Mesendoderm (in vitro differentiated cells): ENCODE results near the gene BRPF1.

ENCODE experiments used
- DNase-seq: peaks from one replicate; pipeline ENCODE4 v3.0.0; 2013
- H2AK5ac ChIP-seq: 2 replicates; pipeline ENCODE4 v1.6.1; 2013; ENCODE audit warnings: low read length, inconsistent platforms
- H2BK120ac ChIP-seq: 2 replicates; pipeline ENCODE4 v1.6.1; 2013; ENCODE audit warnings: low read depth, mild to moderate bottlenecking, low read length, moderate library complexity, mixed read lengths
- H2BK15ac ChIP-seq: replicated peaks from 2 replicates; pipeline ENCODE4 v1.6.1; 2013; ENCODE audit warnings: low read depth, mild to moderate bottlenecking, moderate library complexity
- H2BK5ac ChIP-seq: 2 replicates; pipeline ENCODE4 v1.6.1; 2013; ENCODE audit warnings: low read length, inconsistent platforms
- H3K18ac ChIP-seq: 2 replicates; pipeline ENCODE4 v1.6.1; 2013; ENCODE audit warnings: mild to moderate bottlenecking, low read length, mixed read lengths
- H3K23ac ChIP-seq: one replicate; pipeline ENCODE4 v1.6.1; 2013; ENCODE audit warnings: low read length
- H3K27ac ChIP-seq: 2 replicates; pipeline ENCODE4 v1.5.1; 2013; ENCODE audit warnings: low read depth, mild to moderate bottlenecking, inconsistent platforms, low read length, moderate library complexity
- H3K27me3 ChIP-seq: 2 replicates; pipeline ENCODE4 v1.6.1; 2013; ENCODE audit warnings: low read length, control low read depth, mild to moderate bottlenecking, inconsistent platforms; ENCODE audit not compliant: insufficient read depth, poor library complexity
- H3K36me3 ChIP-seq: 2 replicates; pipeline ENCODE4 v1.6.1; 2013; ENCODE audit warnings: low read length, inconsistent platforms; ENCODE audit not compliant: control insufficient read depth, insufficient read depth
- H3K4ac ChIP-seq: one replicate; pipeline ENCODE4 v1.6.1; 2013; ENCODE audit warnings: low read depth, mild to moderate bottlenecking, low read length, moderate library complexity
- H3K4me1 ChIP-seq: 2 replicates; pipeline ENCODE4 v1.6.1; 2013; ENCODE audit warnings: low read depth, low read length, inconsistent platforms; ENCODE audit not compliant: control insufficient read depth
- H3K4me2 ChIP-seq: 2 replicates; pipeline ENCODE4 v1.6.1; 2013; ENCODE audit warnings: low read length
- H3K4me3 ChIP-seq: 2 replicates; pipeline ENCODE4 v1.5.1; 2013; ENCODE audit warnings: mild to moderate bottlenecking, low read length
- H3K56ac ChIP-seq: one replicate; pipeline ENCODE4 v1.6.1; 2013; ENCODE audit warnings: low read length
- H3K79me1 ChIP-seq: 2 replicates; pipeline ENCODE4 v1.6.1; 2013; ENCODE audit warnings: low read length, inconsistent platforms
- H3K79me2 ChIP-seq: 2 replicates; pipeline ENCODE4 v1.6.1; 2013; ENCODE audit warnings: mild to moderate bottlenecking, low read length; ENCODE audit not compliant: control insufficient read depth, insufficient read depth
- H3K9ac ChIP-seq: 2 replicates; pipeline ENCODE4 v1.6.1; 2013; ENCODE audit warnings: low read length, inconsistent platforms
- H4K5ac ChIP-seq: one replicate; pipeline ENCODE4 v1.6.1; 2013; ENCODE audit warnings: low read length
- H4K8ac ChIP-seq: one replicate; pipeline ENCODE4 v1.6.1; 2013; ENCODE audit warnings: low read depth, mild to moderate bottlenecking, control low read depth, low read length, moderate library complexity
- WGBS: extraction: QIAGEN DNeasy Blood & Tissue Kit; methylation state at CpG from one replicate; pipeline ENCODE4 v1.1.7; 2013; ENCODE audit warnings: low lambda C conversion rate, missing lambda C conversion rate; ENCODE audit not compliant: insufficient coverage; ENCODE audit errors: extremely low coverage; 5-methylcytosine and 5-hydroxymethylcytosine counted together

The BRPF1 gene

DNA sequence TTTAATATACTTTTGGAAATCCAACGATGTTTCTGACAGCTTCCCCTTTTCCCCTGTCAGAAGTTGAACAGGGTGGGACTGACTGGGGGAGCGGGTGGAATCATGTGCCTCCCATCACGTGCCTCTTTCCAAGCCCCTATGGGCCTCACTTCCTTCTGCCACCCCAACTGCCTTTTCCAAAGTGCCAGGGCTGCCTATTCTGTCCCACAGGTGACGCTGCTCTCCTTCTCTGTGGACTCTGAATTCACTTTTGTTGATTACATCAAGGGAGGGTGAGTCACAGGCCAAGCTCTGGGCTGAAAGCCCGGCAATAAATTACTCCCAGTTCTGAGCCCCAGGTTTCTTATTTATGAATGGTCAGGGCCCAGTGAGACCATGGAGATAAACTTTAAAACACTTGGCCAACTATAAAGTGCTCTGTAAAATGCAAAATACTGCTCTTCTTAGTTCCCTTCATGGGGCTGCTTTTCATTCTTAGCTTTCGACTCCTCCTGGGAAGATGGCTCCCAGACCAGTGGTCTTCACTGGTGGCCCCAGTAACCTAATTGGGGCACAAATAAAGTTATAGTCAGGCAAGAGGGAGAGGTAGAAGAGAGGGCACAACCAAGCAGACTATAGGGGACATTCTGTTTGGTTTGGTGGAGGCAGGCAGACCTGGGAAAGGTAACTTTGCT, 15.6 kb upstream of the BRPF1 start:
- no peak overlapping the region for H3K23ac ChIP-seq
- H3K9ac ChIP-seq: no peak overlapping the region
- no peak overlapping the region for H2BK15ac ChIP-seq
- H3K4ac ChIP-seq: no peak overlapping the region
- no peak overlapping the region for H2AK5ac ChIP-seq
- DNase-seq: peak; percentile 42
- H2BK5ac ChIP-seq: no peak overlapping the region
- no peaks in the 10 kb centered on the region for H3K79me2 ChIP-seq
- H4K5ac ChIP-seq: no peak overlapping the region
- H3K56ac ChIP-seq: no peak overlapping the region
- H3K18ac ChIP-seq: no peak overlapping the region
- H3K36me3 ChIP-seq: no peaks in the 10 kb centered on the region
- H2BK120ac ChIP-seq: no peak overlapping the region
- H3K4me1 ChIP-seq: no peaks in the 10 kb centered on the region
- no peaks in the 10 kb centered on the region for H3K79me1 ChIP-seq
- H3K4me3 ChIP-seq: no peak overlapping the region
- no peaks in the 10 kb centered on the region for H3K27me3 ChIP-seq
- no peak overlapping the region for H4K8ac ChIP-seq
- no CpG with 5 or more reads among the region's 6 CpGs for WGBS
- no peak overlapping the region for H3K27ac ChIP-seq
- no peak overlapping the region for H3K4me2 ChIP-seq

- H2AK5ac ChIP-seq: no peak overlapping the region
- H3K4ac ChIP-seq: no peak overlapping the region
- no peak overlapping the region for H4K5ac ChIP-seq
- H2BK15ac ChIP-seq: no peak overlapping the region
- no peaks in the 10 kb centered on the region for H3K4me1 ChIP-seq
- WGBS: no CpG with 5 or more reads among the region's 5 CpGs
- no peak overlapping the region for H4K8ac ChIP-seq
- H3K36me3 ChIP-seq: no peaks in the 10 kb centered on the region
- H3K56ac ChIP-seq: no peak overlapping the region
- H3K23ac ChIP-seq: no peak overlapping the region
- H3K79me2 ChIP-seq: no peaks in the 10 kb centered on the region
- no peak overlapping the region for H3K4me2 ChIP-seq
- no peak overlapping the region for H3K27ac ChIP-seq
- H3K18ac ChIP-seq: no peak overlapping the region
- no peak overlapping the region for H3K4me3 ChIP-seq
- H3K9ac ChIP-seq: no peak overlapping the region
- DNase-seq: no peak
- H3K27me3 ChIP-seq: no peaks in the 10 kb centered on the region
- no peaks in the 10 kb centered on the region for H3K79me1 ChIP-seq
- H2BK5ac ChIP-seq: no peak overlapping the region
- no peak overlapping the region for H2BK120ac ChIP-seq
Measured at GRCh38 chr3:9716801-9717555, 14.6 kb upstream of the BRPF1 start.

GRCh38 chr3:9717563-9717962, 14.0 kb upstream of the BRPF1 start:
- Histone ChIP-seq H2BK15ac (no peak overlapping the region), H3K4me3 (no peak overlapping the region), H3K4me2 (no peak overlapping the region), H3K27me3 (no peaks in the 10 kb centered on the region), H3K36me3 (no peaks in the 10 kb centered on the region), H4K5ac (no peak overlapping the region), H3K27ac (no peak overlapping the region), H4K8ac (no peak overlapping the region), H3K56ac (no peak overlapping the region), H3K79me1 (no peaks in the 10 kb centered on the region), H3K4ac (no peak overlapping the region), H3K18ac (no peak overlapping the region), H3K9ac (no peak overlapping the region), H3K4me1 (no peaks in the 10 kb centered on the region), H3K23ac (no peak overlapping the region), H2AK5ac (no peak overlapping the region), H2BK120ac (no peak overlapping the region), H2BK5ac (no peak overlapping the region), H3K79me2 (no peaks in the 10 kb centered on the region)
- no peak for DNase-seq
- whole genome bisulfite sequencing: no CpG with 5 or more reads among the region's 1 CpG

- Histone ChIP-seq H3K79me1 (no peaks in the 10 kb centered on the region), H3K23ac (no peak overlapping the region), H3K4me1 (no peaks in the 10 kb centered on the region), H2BK120ac (no peak overlapping the region), H3K4me2 (no peak overlapping the region), H3K27ac (no peak overlapping the region), H4K5ac (no peak overlapping the region), H3K4me3 (no peak overlapping the region), H3K4ac (no peak overlapping the region), H3K36me3 (no peaks in the 10 kb centered on the region), H3K79me2 (no peaks in the 10 kb centered on the region), H2BK5ac (no peak overlapping the region), H3K56ac (no peak overlapping the region), H2AK5ac (no peak overlapping the region), H3K18ac (no peak overlapping the region), H4K8ac (no peak overlapping the region), H3K27me3 (no peaks in the 10 kb centered on the region), H2BK15ac (no peak overlapping the region), H3K9ac (no peak overlapping the region)
- WGBS: no CpG with 5 or more reads among the region's 4 CpGs
- no peak for DNase-seq
Measured at GRCh38 chr3:9718118-9718517, 13.4 kb upstream of the BRPF1 start.

DNA sequence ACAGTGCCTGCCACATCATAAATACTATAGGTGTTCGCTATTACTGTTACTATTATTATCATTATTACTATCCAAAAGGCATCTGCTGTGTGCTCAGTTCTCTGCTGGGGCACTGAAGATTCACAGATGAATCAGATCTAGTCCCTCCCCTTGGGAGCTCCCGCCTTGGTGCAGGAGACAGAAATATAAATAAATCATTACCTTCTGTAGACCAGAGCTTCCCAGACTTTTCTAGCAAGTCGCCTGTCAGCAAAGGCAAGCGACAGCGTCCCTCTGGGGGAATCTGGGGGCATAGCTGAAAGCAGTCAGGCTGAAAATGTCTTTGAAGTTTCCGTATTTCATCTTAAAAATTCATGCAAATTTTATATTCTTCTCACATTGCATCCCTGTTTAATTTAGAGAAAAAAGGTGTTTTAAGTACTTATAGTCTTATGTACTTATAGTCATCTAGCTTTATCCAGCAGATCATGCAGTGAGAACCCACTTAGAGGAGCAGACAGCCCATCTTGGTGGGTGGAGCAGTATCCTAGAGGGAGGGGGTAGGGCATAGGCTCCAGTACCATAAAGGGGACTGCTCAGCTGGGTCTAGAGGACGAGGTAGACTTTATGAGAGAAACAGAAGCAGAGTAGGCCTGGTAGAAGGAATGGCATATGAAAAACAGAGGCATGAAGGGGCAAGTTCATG, 10.4 kb upstream of the BRPF1 start:
- WGBS: no CpG with 5 or more reads among the region's 7 CpGs
- Histone ChIP-seq H3K27me3 (no peaks in the 10 kb centered on the region), H3K23ac (no peak overlapping the region), H2BK120ac (no peak overlapping the region), H3K9ac (no peak overlapping the region), H3K4me2 (no peak overlapping the region), H3K56ac (no peak overlapping the region), H3K27ac (no peak overlapping the region), H2AK5ac (no peak overlapping the region), H4K5ac (no peak overlapping the region), H3K18ac (no peak overlapping the region), H3K4me1 (no peaks in the 10 kb centered on the region), H3K79me1 (no peaks in the 10 kb centered on the region), H2BK5ac (no peak overlapping the region), H3K36me3 (no peaks in the 10 kb centered on the region), H3K79me2 (no peaks in the 10 kb centered on the region), H2BK15ac (no peak overlapping the region), H3K4ac (no peak overlapping the region), H4K8ac (no peak overlapping the region), H3K4me3 (no peak overlapping the region)
- no peak for DNase-seq
